OCI-LY1 (cell line): Measurements from ENCODE around the gene DENND4A.
"Not testable (repeated sequence)": the region's sequence is repeated elsewhere in the genome, so short reads cannot be mapped to it uniquely, and the experiment has no call there.

Experiments used
- H2AFZ ChIP-seq: fragments of 200-600 bp; sonication (generic), shearing (Covaris generic); 2 replicates; pipeline ENCODE4 v1.6.0; 2014; ENCODE audit warnings: antibody characterized with exemption, mild to moderate bottlenecking, low read length
- H3F3A ChIP-seq: fragments of 200-600 bp; sonication (generic), shearing (Covaris generic); 2 replicates; pipeline ENCODE4 v1.6.0; 2014; ENCODE audit warnings: mild to moderate bottlenecking, antibody characterized with exemption, low read length, moderate library complexity; ENCODE audit not compliant: insufficient read depth
- H3K27ac ChIP-seq: fragments of 200-600 bp; sonication (generic); 2 replicates; pipeline ENCODE4 v1.5.1; 2014; ENCODE audit warnings: low read length, mixed run types, mild to moderate bottlenecking, low read depth; ENCODE audit not compliant: poor library complexity, severe bottlenecking
- H3K27me3 ChIP-seq: fragments of 200-600 bp; sonication (generic); 2 replicates; pipeline ENCODE4 v1.6.0; 2014; ENCODE audit warnings: antibody characterized with exemption, mild to moderate bottlenecking, low read length, moderate library complexity; ENCODE audit not compliant: insufficient read depth
- H3K36me3 ChIP-seq: fragments of 200-600 bp; sonication (generic); 2 replicates; pipeline ENCODE4 v1.6.1; 2014; ENCODE audit warnings: mild to moderate bottlenecking, antibody characterized with exemption, low read length, moderate library complexity, mixed read lengths; ENCODE audit not compliant: insufficient read depth
- H3K4me1 ChIP-seq: fragments of 200-600 bp; sonication (generic); 2 replicates; pipeline ENCODE4 v1.5.1; 2014; ENCODE audit warnings: mild to moderate bottlenecking, low read length, moderate library complexity; ENCODE audit not compliant: insufficient read depth, severe bottlenecking
- H3K4me2 ChIP-seq: fragments of 200-600 bp; sonication (generic), shearing (Covaris generic); 2 replicates; pipeline ENCODE4 v1.6.1; 2014; ENCODE audit warnings: low read length
- H3K4me3 ChIP-seq: fragments of 200-600 bp; sonication (generic); 2 replicates; pipeline ENCODE4 v1.5.1; 2014; ENCODE audit warnings: low read length, low read depth, mild to moderate bottlenecking, mixed read lengths; ENCODE audit not compliant: poor library complexity, severe bottlenecking
- H3K79me2 ChIP-seq: fragments of 200-600 bp; shearing (Covaris generic); 2 replicates; pipeline ENCODE4 v1.6.1; 2016; ENCODE audit warnings: mixed run types, low read length, mixed read lengths; ENCODE audit not compliant: insufficient read depth
- H3K9ac ChIP-seq: fragments of 200-600 bp; sonication (generic), shearing (Covaris generic); 2 replicates; pipeline ENCODE4 v1.6.1; 2014; ENCODE audit warnings: mild to moderate bottlenecking, low read length, mixed read lengths
- H3K9me2 ChIP-seq: fragments of 200-600 bp; sonication (generic), shearing (Covaris generic); 2 replicates; pipeline ENCODE4 v1.6.1; 2014; ENCODE audit warnings: low read depth, mild to moderate bottlenecking, low read length, mixed read lengths
- H3K9me3 ChIP-seq: fragments of 200-600 bp; shearing (Covaris generic); 2 replicates; pipeline ENCODE4 v1.6.1; 2014; ENCODE audit warnings: low read length, mixed read lengths
- H4K20me1 ChIP-seq: fragments of 200-600 bp; sonication (generic), shearing (Covaris generic); 2 replicates; pipeline ENCODE4 v1.6.0; 2016; ENCODE audit warnings: mild to moderate bottlenecking, low read length; ENCODE audit not compliant: insufficient read depth
- EZH2 ChIP-seq: fragments of 200-600 bp; sonication (generic), shearing (Covaris generic); IDR thresholded peaks from 2 replicates; pipeline ENCODE4 v1.8.0; 2017; ENCODE audit warnings: borderline replicate concordance, mixed run types, mild to moderate bottlenecking, antibody characterized with exemption, low read length, moderate library complexity, mixed read lengths
- TF ChIP-seq, protein P1 (sequence below): fragments of 200-600 bp; sonication (generic), shearing (Covaris generic); IDR thresholded peaks from 2 replicates; pipeline ENCODE4 v1.5.1; 2017; ENCODE audit warnings: mild to moderate bottlenecking, antibody characterized with exemption, low read length, moderate library complexity, mixed read lengths

The DENND4A gene

DNA sequence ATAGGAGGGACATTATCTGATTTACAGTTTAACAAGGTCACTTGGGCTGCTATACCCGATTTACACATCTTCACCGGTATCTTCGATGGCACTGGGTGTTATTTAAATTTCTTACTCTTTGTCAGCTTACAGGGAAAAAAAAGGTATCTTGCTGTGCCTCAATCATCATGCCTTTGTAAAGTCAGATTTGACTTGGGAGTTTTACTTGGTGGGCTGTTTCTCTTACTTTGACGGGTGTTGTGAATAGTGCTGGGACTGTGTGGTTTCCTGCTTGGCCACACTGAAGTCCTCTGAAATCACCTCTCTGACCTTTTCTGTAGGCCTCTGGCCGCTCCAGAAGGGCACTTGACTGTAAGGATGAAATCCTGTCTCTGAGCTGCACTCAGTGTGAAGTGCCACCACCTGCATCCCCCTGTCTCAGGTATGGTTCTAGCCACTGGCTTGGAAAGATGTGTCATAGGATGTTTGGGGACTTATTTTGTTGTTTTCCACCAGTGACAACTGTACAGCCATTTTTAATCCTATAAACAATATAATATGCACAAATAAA is 173.5 kb downstream of the DENND4A start:
- no peaks in the 10 kb centered on the region for H4K20me1 ChIP-seq

DNA sequence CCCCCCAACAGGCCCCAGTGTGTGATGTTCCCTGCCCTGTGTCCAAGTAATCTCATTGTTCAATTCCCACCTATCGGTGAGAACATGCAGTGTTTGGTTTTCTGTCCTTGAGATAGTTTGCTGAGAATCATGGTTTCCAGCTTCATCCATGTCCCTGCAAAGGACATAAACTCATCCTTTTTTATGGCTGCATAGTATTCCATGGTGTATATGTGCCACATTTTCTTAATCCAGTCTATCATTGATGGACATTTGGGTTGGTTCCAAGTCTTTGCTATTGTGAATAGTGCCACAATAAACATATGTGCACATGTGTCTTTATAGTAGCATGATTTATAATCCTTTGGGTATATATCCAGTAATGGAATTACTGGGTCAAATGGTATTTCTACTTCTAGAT is 176.2 kb downstream of the DENND4A start:
- not testable (repeated sequence) for H3F3A ChIP-seq, H3K27me3 ChIP-seq, H3K9me3 ChIP-seq, H3K4me2 ChIP-seq, H4K20me1 ChIP-seq, H3K9me2 ChIP-seq, H3K36me3 ChIP-seq, H3K9ac ChIP-seq, H3K27ac ChIP-seq, H3K4me3 ChIP-seq, H3K79me2 ChIP-seq, H2AFZ ChIP-seq
- H3K4me1 ChIP-seq: peaks cover 22% of the 10 kb centered on the region

More for the DNA sequence above, 173.5 kb downstream of the DENND4A start:
- no peak overlapping the region for H3K9ac ChIP-seq
- no peak overlapping the region for H3K4me2 ChIP-seq
- H3K36me3 ChIP-seq: no peaks in the 10 kb centered on the region
- no peaks in the 10 kb centered on the region for H3K9me3 ChIP-seq
- H3K27ac ChIP-seq: no peak overlapping the region
- H3K27me3 ChIP-seq: no peaks in the 10 kb centered on the region
- no peaks in the 10 kb centered on the region for H3K79me2 ChIP-seq
- no peaks in the 10 kb centered on the region for H3K9me2 ChIP-seq
- no peak overlapping the region for H3K4me3 ChIP-seq
- no peak for TF ChIP-seq EZH2
- TF ChIP-seq, protein P1, sequence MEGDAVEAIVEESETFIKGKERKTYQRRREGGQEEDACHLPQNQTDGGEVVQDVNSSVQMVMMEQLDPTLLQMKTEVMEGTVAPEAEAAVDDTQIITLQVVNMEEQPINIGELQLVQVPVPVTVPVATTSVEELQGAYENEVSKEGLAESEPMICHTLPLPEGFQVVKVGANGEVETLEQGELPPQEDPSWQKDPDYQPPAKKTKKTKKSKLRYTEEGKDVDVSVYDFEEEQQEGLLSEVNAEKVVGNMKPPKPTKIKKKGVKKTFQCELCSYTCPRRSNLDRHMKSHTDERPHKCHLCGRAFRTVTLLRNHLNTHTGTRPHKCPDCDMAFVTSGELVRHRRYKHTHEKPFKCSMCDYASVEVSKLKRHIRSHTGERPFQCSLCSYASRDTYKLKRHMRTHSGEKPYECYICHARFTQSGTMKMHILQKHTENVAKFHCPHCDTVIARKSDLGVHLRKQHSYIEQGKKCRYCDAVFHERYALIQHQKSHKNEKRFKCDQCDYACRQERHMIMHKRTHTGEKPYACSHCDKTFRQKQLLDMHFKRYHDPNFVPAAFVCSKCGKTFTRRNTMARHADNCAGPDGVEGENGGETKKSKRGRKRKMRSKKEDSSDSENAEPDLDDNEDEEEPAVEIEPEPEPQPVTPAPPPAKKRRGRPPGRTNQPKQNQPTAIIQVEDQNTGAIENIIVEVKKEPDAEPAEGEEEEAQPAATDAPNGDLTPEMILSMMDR: no peak
- no peaks in the 10 kb centered on the region for H3K4me1 ChIP-seq
- no peak overlapping the region for H2AFZ ChIP-seq
- no peaks in the 10 kb centered on the region for H3F3A ChIP-seq

GRCh38 chr15:65612949-65613744 is 178.9 kb downstream of the DENND4A start:
- Histone ChIP-seq H3K4me3 (no peak overlapping the region), H3K9ac (no peak overlapping the region), H3F3A (no peaks in the 10 kb centered on the region), H4K20me1 (no peaks in the 10 kb centered on the region), H3K9me3 (no peaks in the 10 kb centered on the region), H3K4me2 (peak overlapping the region; percentile 13; the same call in 1 of the 2 replicates), H3K79me2 (0 out of 2 replicates have a peak, but pooled peaks cover 4% of the 10 kb centered on the region), H3K9me2 (no peaks in the 10 kb centered on the region), H3K27me3 (no peaks in the 10 kb centered on the region), H3K27ac (no peak overlapping the region), H3K4me1 (peaks cover 43% of the 10 kb centered on the region), H2AFZ (no peak overlapping the region), H3K36me3 (no peaks in the 10 kb centered on the region)
- TF ChIP-seq EZH2: no peak
- TF ChIP-seq, protein P1: no peak
